ENCODE measurements around the gene PLEKHG4.

GRCh38 chr16:67265834-67266233, 13.5 kb upstream of the PLEKHG4 start:
- TF ChIP-seq CTCF (IDR thresholded peaks at IDR 0.05) (no peak), POLR2A (IDR thresholded peaks at IDR 0.05) (no peak)
